SJSA1 (cell line): ENCODE measurements around the gene ROR1. TPM values are rescaled to one million over a fixed set of nuclear protein-coding genes. Genes with fewer than 3 reads are reported as not detected.
A peak's percentile ranks its signal among the peaks of the same experiment; 100 is the strongest.
"Not testable (repeated sequence)": the region's sequence is repeated elsewhere in the genome, so short reads cannot be mapped to it uniquely, and the experiment has no call there.

ENCODE experiments used
- DNase-seq, 2 experiments: peaks; one replicate each; pipeline ENCODE4 v3.0.0-alpha.2; 2015 to 2020; ENCODE audit warnings: low spot score in 2 of 2, low read depth in 1 of 2
- H3K27ac ChIP-seq: fragments of 250-450 bp; sonication (Bioruptor Pico); 2 replicates; pipeline ENCODE4 v1.5.1; 2020; ENCODE audit warnings: mild to moderate bottlenecking, moderate library complexity
- H3K27me3 ChIP-seq: fragments of 250-450 bp; sonication (Bioruptor Pico); replicated peaks from 2 replicates; pipeline ENCODE4 v1.5.1; 2020; ENCODE audit warnings: mild to moderate bottlenecking, moderate library complexity
- H3K36me3 ChIP-seq: fragments of 250-450 bp; sonication (Bioruptor Pico); 2 replicates; pipeline ENCODE4 v1.5.1; 2020; ENCODE audit warnings: mild to moderate bottlenecking
- H3K4me1 ChIP-seq: fragments of 250-450 bp; sonication (Bioruptor Pico); replicated peaks from 2 replicates; pipeline ENCODE4 v1.6.1; 2021; ENCODE audit warnings: mild to moderate bottlenecking
- H3K4me3 ChIP-seq: fragments of 250-450 bp; sonication (Bioruptor Pico); 2 replicates; pipeline ENCODE4 v1.5.1; 2020; ENCODE audit warnings: mild to moderate bottlenecking
- H3K9me3 ChIP-seq: fragments of 250-450 bp; sonication (Bioruptor Pico); replicated peaks from 2 replicates; pipeline ENCODE4 v1.5.1; 2020; ENCODE audit warnings: mild to moderate bottlenecking
- total RNA-seq: library from RNA; depleted of rRNA; stranded (reverse); fragments of >200 nt; shearing (Covaris generic); gene quantifications from 2 replicates; pipeline ENCODE4 v1.2.3, GENCODE V29; 2014

Gene ROR1
- total RNA-seq, 1 experiment from 2014 or later = 19.7 TPM

GRCh38 chr1:63810936-63811469 is 37.2 kb downstream of the ROR1 start:
- H3K9me3 ChIP-seq = no peaks in the 10 kb centered on the region
- DNase-seq = no peak
- no peak overlapping the region for H3K27ac ChIP-seq

GRCh38 chr1:63812071-63812700 is 38.4 kb downstream of the ROR1 start:
- H3K4me3 ChIP-seq = no peak overlapping the region
- no peaks in the 10 kb centered on the region for H3K36me3 ChIP-seq
- no peaks in the 10 kb centered on the region for H3K27me3 ChIP-seq
- H3K27ac ChIP-seq = no peak overlapping the region
- H3K9me3 ChIP-seq = no peaks in the 10 kb centered on the region
- DNase-seq = no peak
- H3K4me1 ChIP-seq = peaks cover 12% of the 10 kb centered on the region

More at GRCh38 chr1:63810936-63811469, 37.2 kb downstream of the ROR1 start:
- Histone ChIP-seq H3K27me3 (no peaks in the 10 kb centered on the region), H3K4me1 (peaks cover 12% of the 10 kb centered on the region), H3K4me3 (no peak overlapping the region), H3K36me3 (no peaks in the 10 kb centered on the region)

- Histone ChIP-seq H3K9me3 (no peaks in the 10 kb centered on the region), H3K36me3 (no peaks in the 10 kb centered on the region), H3K27me3 (no peaks in the 10 kb centered on the region), H3K4me3 (no peak overlapping the region), H3K4me1 (peaks cover 12% of the 10 kb centered on the region), H3K27ac (peak overlapping the region; percentile 18; the same call in 1 of the 2 replicates)
- DNase-seq = peak in 1 of 2 experiments; percentile 63
These were observed 40.0 kb downstream of the ROR1 start for GRCh38 chr1:63813829-63814277.

- H3K27me3 ChIP-seq, H3K36me3 ChIP-seq, DNase-seq, H3K9me3 ChIP-seq, H3K27ac ChIP-seq, H3K4me3 ChIP-seq: not testable (repeated sequence)
- H3K4me1 ChIP-seq = peaks cover 14% of the 10 kb centered on the region
These were observed 42.5 kb downstream of the ROR1 start for GRCh38 chr1:63816217-63816815.

GRCh38 chr1:63817152-63817667 is 43.4 kb downstream of the ROR1 start:
- Histone ChIP-seq H3K27ac (no peak overlapping the region), H3K4me1 (peaks cover 21% of the 10 kb centered on the region), H3K4me3 (no peak overlapping the region), H3K27me3 (no peaks in the 10 kb centered on the region), H3K36me3 (no peaks in the 10 kb centered on the region), H3K9me3 (no peaks in the 10 kb centered on the region)
- DNase-seq = no peak

- Histone ChIP-seq H3K4me3 (no peak overlapping the region), H3K4me1 (peaks cover 21% of the 10 kb centered on the region), H3K36me3 (no peaks in the 10 kb centered on the region), H3K9me3 (no peaks in the 10 kb centered on the region), H3K27ac (no peak overlapping the region), H3K27me3 (no peaks in the 10 kb centered on the region)
- DNase-seq = no peak
These were observed 43.9 kb downstream of the ROR1 start for GRCh38 chr1:63817700-63818099.

GRCh38 chr1:63818567-63819325 is 44.9 kb downstream of the ROR1 start:
- H3K9me3 ChIP-seq = no peaks in the 10 kb centered on the region
- no peak overlapping the region for H3K4me3 ChIP-seq
- peaks cover 14% of the 10 kb centered on the region for H3K4me1 ChIP-seq
- no peaks in the 10 kb centered on the region for H3K27me3 ChIP-seq
- no peaks in the 10 kb centered on the region for H3K36me3 ChIP-seq
- DNase-seq = no peak
- H3K27ac ChIP-seq = no peak overlapping the region

GRCh38 chr1:63819795-63820194 is 46.0 kb downstream of the ROR1 start:
- H3K27ac ChIP-seq = no peak overlapping the region
- DNase-seq = no peak

GRCh38 chr1:63821091-63822005 is 47.5 kb downstream of the ROR1 start:
- no peak overlapping the region for H3K27ac ChIP-seq
- DNase-seq = peak in 1 of 2 experiments; percentile 20
- H3K4me3 ChIP-seq = no peak overlapping the region
- H3K36me3 ChIP-seq = no peaks in the 10 kb centered on the region
- H3K9me3 ChIP-seq = peaks cover 3% of the 10 kb centered on the region; the same call in 1 of the 2 replicates
- peaks cover 12% of the 10 kb centered on the region for H3K4me1 ChIP-seq
- no peaks in the 10 kb centered on the region for H3K27me3 ChIP-seq

More at GRCh38 chr1:63819795-63820194, 46.0 kb downstream of the ROR1 start:
- H3K27me3 ChIP-seq = no peaks in the 10 kb centered on the region
- peaks cover 9% of the 10 kb centered on the region for H3K4me1 ChIP-seq
- H3K36me3 ChIP-seq = no peaks in the 10 kb centered on the region
- H3K4me3 ChIP-seq = no peak overlapping the region
- H3K9me3 ChIP-seq = no peaks in the 10 kb centered on the region

- no peak overlapping the region for H3K27ac ChIP-seq
- DNase-seq = no peak
- peaks cover 22% of the 10 kb centered on the region for H3K4me1 ChIP-seq
- no peak overlapping the region for H3K4me3 ChIP-seq
- no peaks in the 10 kb centered on the region for H3K27me3 ChIP-seq
- H3K9me3 ChIP-seq = peaks cover 3% of the 10 kb centered on the region; the same call in 1 of the 2 replicates
- H3K36me3 ChIP-seq = no peaks in the 10 kb centered on the region
These were observed 48.7 kb downstream of the ROR1 start for GRCh38 chr1:63822540-63822939.

GRCh38 chr1:63824451-63824850 is 50.6 kb downstream of the ROR1 start:
- H3K27me3 ChIP-seq = no peaks in the 10 kb centered on the region
- H3K4me1 ChIP-seq = peaks cover 41% of the 10 kb centered on the region
- no peak overlapping the region for H3K27ac ChIP-seq
- H3K9me3 ChIP-seq = peaks cover 3% of the 10 kb centered on the region; the same call in 1 of the 2 replicates
- DNase-seq = no peak
- H3K4me3 ChIP-seq = no peak overlapping the region
- H3K36me3 ChIP-seq = no peaks in the 10 kb centered on the region

GRCh38 chr1:63825111-63825510 is 51.3 kb downstream of the ROR1 start:
- no peaks in the 10 kb centered on the region for H3K36me3 ChIP-seq
- no peak overlapping the region for H3K4me3 ChIP-seq
- peaks cover 42% of the 10 kb centered on the region for H3K4me1 ChIP-seq
- H3K9me3 ChIP-seq = peaks cover 3% of the 10 kb centered on the region; the same call in 1 of the 2 replicates
- H3K27me3 ChIP-seq = no peaks in the 10 kb centered on the region
- DNase-seq = no peak
- no peak overlapping the region for H3K27ac ChIP-seq
